A549 (cell line): ENCODE results near the gene TGM6. TPM values are rescaled to one million over a fixed set of nuclear protein-coding genes. Genes with fewer than 3 reads are reported as not detected.
A peak's percentile ranks its signal among the peaks of the same experiment; 100 is the strongest.

Experiments
- ATAC-seq, 2 experiments: fragments of 200-7000 bp in 1 of 2; fragments of >200 bp in 1 of 2; cut with Nextera tagmentation in 1 of 2; cut with Tn5 transposase in 1 of 2; 3 replicates each; pipeline versions ENCODE4 v1.8.0 to v1.9.1; 2018 to 2020; ENCODE audit warnings: mild to moderate bottlenecking in 1 of 2, moderate library complexity in 1 of 2
- CTCF ChIA-PET: fragments of 300-600 bp; sonication (Branson Sonifier 250); formaldehyde crosslinking; extraction: SDS; loops from one replicate; lab custom pipeline; 2021; ENCODE audit warnings: antibody characterized with exemption, inconsistent platforms; lab: Yijun Ruan, JAX
- POLR2A ChIA-PET: fragments of 350-600 bp; formaldehyde crosslinking; extraction: SDS; loops from one replicate; lab custom pipeline; 2021; ENCODE audit warnings: antibody characterized with exemption, inconsistent platforms; lab: Yijun Ruan, JAX
- DNase-seq, 2 experiments: peaks; one replicate each; pipeline versions ENCODE4 v3.0.0 to v3.0.0-alpha.2; 2011 to 2016; ENCODE audit warnings: low read depth in 1 of 2, low spot score in 1 of 2
- FAIRE-seq: peaks from 2 replicates; lab custom pipeline; 2011; peaks lifted over from hg19 to GRCh38; lab: Jason Lieb, UNC
- H3K27ac ChIP-seq, 2 experiments: fragments of >200 bp; sonication (Bioruptor Twin); formaldehyde crosslinking; 3 replicates each; pipeline ENCODE4 v1.5.1; 2016 to 2017
- H3K4me1 ChIP-seq: fragments of >200 bp; sonication (Bioruptor Twin); formaldehyde crosslinking; 3 replicates; pipeline ENCODE4 v1.6.1; 2016
- H3K4me2 ChIP-seq: fragments of >200 bp; sonication (Bioruptor Twin); formaldehyde crosslinking; 3 replicates; pipeline ENCODE4 v1.6.1; 2016
- H3K4me3 ChIP-seq: fragments of >200 bp; sonication (Bioruptor Twin); formaldehyde crosslinking; 3 replicates; pipeline ENCODE4 v1.5.1; 2016
- H3K9me3 ChIP-seq: fragments of >200 bp; sonication (Bioruptor Twin); formaldehyde crosslinking; 3 replicates; pipeline ENCODE4 v1.6.1; 2016
- BCL3 ChIP-seq: fragments of >200 bp; sonication (Bioruptor Twin); formaldehyde crosslinking; IDR thresholded peaks from 3 replicates; pipeline ENCODE4 v1.6.1; 2016
- CBX8 ChIP-seq: fragments of 200-600 bp; sonication (generic); IDR thresholded peaks from 2 replicates; pipeline ENCODE4 v1.6.1; 2016
- CHD2 ChIP-seq: fragments of 150-350 bp; IDR thresholded peaks from 2 replicates; pipeline ENCODE4 v1.6.1; 2014; ENCODE audit warnings: low read length; ENCODE audit not compliant: partially characterized antibody
- CTCF ChIP-seq: fragments of >200 bp; sonication (Bioruptor Twin); formaldehyde crosslinking; IDR thresholded peaks from 3 replicates; pipeline ENCODE4 v1.5.1; 2016
- EHF ChIP-seq: fragments of 250-450 bp; sonication (Bioruptor Pico); IDR thresholded peaks from 2 replicates; pipeline ENCODE4 v1.5.0; 2020; ENCODE audit warnings: mild to moderate bottlenecking
- ESRRA ChIP-seq: fragments of 150-350 bp; IDR thresholded peaks from 2 replicates; pipeline ENCODE4 v1.6.1; 2014; ENCODE audit warnings: mild to moderate bottlenecking, low read length, borderline replicate concordance
- FOSL2 ChIP-seq, 2 experiments: fragments of 450-650 bp in 1 of 2; fragments of >200 bp in 1 of 2; sonication (Bioruptor Twin) in 1 of 2; formaldehyde crosslinking; IDR thresholded peaks; 2 replicates each; pipeline versions ENCODE4 v1.5.0 to v1.6.1; 2016 to 2020; ENCODE audit warnings: mild to moderate bottlenecking in 1 of 2, moderate library complexity in 1 of 2
- FOXS1 ChIP-seq: fragments of 250-450 bp; sonication (Bioruptor Pico); IDR thresholded peaks from 2 replicates; pipeline ENCODE4 v1.5.0; 2020; ENCODE audit warnings: mild to moderate bottlenecking, moderate library complexity
- GATA3 ChIP-seq: IDR thresholded peaks from 2 replicates; pipeline ENCODE4 v1.6.1; 2012; ENCODE audit warnings: borderline replicate concordance
- HES2 ChIP-seq: fragments of >200 bp; sonication (Bioruptor Twin); formaldehyde crosslinking; IDR thresholded peaks from 2 replicates; pipeline ENCODE4 v1.6.1; 2016
- HOXA7 ChIP-seq: fragments of 250-450 bp; sonication (Bioruptor Pico); IDR thresholded peaks from 2 replicates; pipeline ENCODE4 v1.5.0; 2020; ENCODE audit warnings: mild to moderate bottlenecking, moderate library complexity
- HOXB5 ChIP-seq: fragments of 250-450 bp; sonication (Bioruptor Pico); IDR thresholded peaks from 2 replicates; pipeline ENCODE4 v1.5.0; 2020; ENCODE audit warnings: mild to moderate bottlenecking, moderate library complexity
- JUN ChIP-seq, 2 experiments: fragments of >200 bp; sonication (Bioruptor Twin); formaldehyde crosslinking; IDR thresholded peaks; 2 replicates in 1 of 2; 3 replicates in 1 of 2; pipeline ENCODE4 v1.6.1; 2016 to 2017
- JUNB ChIP-seq: fragments of >200 bp; sonication (Bioruptor Twin); formaldehyde crosslinking; IDR thresholded peaks from 2 replicates; pipeline ENCODE4 v1.6.1; 2016
- KDM1A ChIP-seq: fragments of 200-600 bp; sonication (generic); IDR thresholded peaks from 2 replicates; pipeline ENCODE4 v1.6.1; 2016; ENCODE audit warnings: low read depth, mild to moderate bottlenecking
- MAX ChIP-seq: IDR thresholded peaks from 2 replicates; pipeline ENCODE4 v1.6.1; 2012
- NFE2L2 ChIP-seq: fragments of 150-350 bp; conservative IDR thresholded peaks from 2 replicates; pipeline ENCODE4 v1.6.1; 2014; ENCODE audit warnings: low read length
- RAD21 ChIP-seq, 2 experiments: fragments of >200 bp in 1 of 2; sonication (Bioruptor Twin) in 1 of 2; formaldehyde crosslinking in 1 of 2; IDR thresholded peaks in 1 of 2; conservative IDR thresholded peaks in 1 of 2; 2 replicates in 1 of 2; 3 replicates in 1 of 2; pipeline ENCODE4 v1.6.1; 2012 to 2018; ENCODE audit warnings: inconsistent platforms in 1 of 2
- RNF2 ChIP-seq: fragments of 200-600 bp; sonication (generic); IDR thresholded peaks from 2 replicates; pipeline ENCODE4 v1.6.1; 2016; ENCODE audit warnings: low read depth, mild to moderate bottlenecking, antibody characterized with exemption, moderate library complexity, borderline replicate concordance
- SMC3 ChIP-seq: fragments of >200 bp; sonication (Bioruptor Twin); formaldehyde crosslinking; IDR thresholded peaks from 3 replicates; pipeline ENCODE4 v1.6.1; 2018; ENCODE audit warnings: inconsistent platforms
- USF2 ChIP-seq: fragments of 450-650 bp; IDR thresholded peaks from 2 replicates; pipeline ENCODE4 v1.6.1; 2014; ENCODE audit warnings: antibody characterized with exemption
- ZC3H11A ChIP-seq: fragments of 450-650 bp; IDR thresholded peaks from 2 replicates; pipeline ENCODE4 v1.6.1; 2014; ENCODE audit warnings: antibody characterized with exemption, mild to moderate bottlenecking
- ZSCAN20 ChIP-seq: fragments of 250-450 bp; sonication (Bioruptor Pico); IDR thresholded peaks from 2 replicates; pipeline ENCODE4 v1.8.0; 2022; ENCODE audit warnings: mild to moderate bottlenecking, moderate library complexity
- WGBS: methylation state at CpG from one replicate; pipeline ENCODE4 v1.1.6; 2017; ENCODE audit errors: missing lambda C conversion rate; 5-methylcytosine and 5-hydroxymethylcytosine counted together
- polyA plus RNA-seq, 4 experiments: library from polyadenylated mRNA; depleted of rRNA in 3 of 4; stranded (reverse); fragments of >200 nt; fragmentation: RNase III in 1 of 4; extraction: RNeasy Plus Mini Kit Qiagen cat#74134 plus additional on column Dnase treatment in 1 of 4; gene quantifications; 2 replicates in 3 of 4; 3 replicates in 1 of 4; pipeline ENCODE4 v1.2.3, GENCODE V29; 2011 to 2017

Gene TGM6
- polyA plus RNA-seq, 2 of the 4 experiments (the other 2 are of a cell fraction), result not detected

GRCh38 chr20:2417213-2417541 is 36.5 kb downstream of the TGM6 start:
- POLR2A ChIA-PET, result no interaction called here
- H3K4me2 ChIP-seq, result no peak overlapping the region
- no peak for ATAC-seq
- H3K4me1 ChIP-seq, result no peaks in the 10 kb centered on the region
- CTCF ChIA-PET, result interaction anchor here (0.9 to 1.0 kb wide), 2 partner anchors 13 to 34 kb away, joined by 4 read pairs; no protein-coding TSS in a partner anchor
- no peak overlapping the region for H3K27ac ChIP-seq
- H3K4me3 ChIP-seq, result no peak overlapping the region
- no peak for TF ChIP-seq FOXS1 (CRISPR knock-in tag)
- no peak for TF ChIP-seq MAX
- no peak for TF ChIP-seq HES2
- TF ChIP-seq ESRRA, result no peak
- no peak for TF ChIP-seq HOXB5
- TF ChIP-seq BCL3, result no peak
- H3K9me3 ChIP-seq, result no peaks in the 10 kb centered on the region
- FAIRE-seq, result no peak
- 53% methylated on average over 10 of the region's 14 CpGs for WGBS
- no peak for DNase-seq

GRCh38 chr20:2418388-2418787 is 37.7 kb downstream of the TGM6 start:
- H3K4me2 ChIP-seq, result no peak overlapping the region
- WGBS, result 0% methylated on average over 2 of the region's 2 CpGs
- no peaks in the 10 kb centered on the region for H3K4me1 ChIP-seq
- ATAC-seq, result no peak
- TF ChIP-seq ZC3H11A, result no peak
- TF ChIP-seq CTCF, result no peak
- TF ChIP-seq ZSCAN20 (CRISPR knock-in tag), result no peak
- no peak for DNase-seq
- H3K4me3 ChIP-seq, result no peak overlapping the region
- no peak for FAIRE-seq
- H3K27ac ChIP-seq, result no peak overlapping the region
- ChIA-PET CTCF (interaction anchor here (1.0 to 4.7 kb wide), 2 partner anchors 8 to 33 kb away, joined by 5 to 24 read pairs; no protein-coding TSS in a partner anchor), POLR2A (no interaction called here)
- H3K9me3 ChIP-seq, result no peaks in the 10 kb centered on the region

DNA sequence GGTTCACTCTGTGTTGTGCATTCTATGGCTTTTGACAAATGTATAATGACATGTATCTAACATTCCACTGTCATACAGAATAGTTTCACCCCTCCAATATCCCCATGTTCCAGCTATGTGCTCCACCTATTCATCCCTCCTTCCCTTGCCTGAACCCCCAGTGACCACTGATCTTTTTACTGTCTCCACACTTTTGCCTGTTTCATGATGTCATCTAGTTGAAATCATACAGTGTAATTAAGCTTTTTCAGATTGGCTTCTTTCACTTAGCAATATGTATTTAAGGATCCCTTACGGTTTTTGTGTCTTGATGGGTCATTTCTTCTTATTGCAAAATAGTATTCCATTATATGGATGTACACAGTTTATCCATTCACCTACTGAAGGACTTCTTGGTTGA is 39.8 kb downstream of the TGM6 start:
- 5% methylated on average over 1 of the region's 1 CpG for WGBS
- H3K4me3 ChIP-seq, result no peak overlapping the region
- H3K27ac ChIP-seq, result no peak overlapping the region
- CTCF ChIA-PET, result interaction anchor here (0.6 to 4.7 kb wide), 9 partner anchors 9 to 414 kb away, joined by 3 to 24 read pairs (median 4); no protein-coding TSS in a partner anchor
- H3K9me3 ChIP-seq, result no peaks in the 10 kb centered on the region
- POLR2A ChIA-PET, result no interaction called here
- ATAC-seq (no peak), DNase-seq (no peak), FAIRE-seq (peak; percentile 92)
- no peaks in the 10 kb centered on the region for H3K4me1 ChIP-seq
- TF ChIP-seq RNF2 (no peak), GATA3 (no peak), JUN (IDR thresholded peaks at IDR 0.05) (no peak), SMC3 (no peak), RAD21 (conservative IDR thresholded peaks at IDR 0.05 in 1 of 2, IDR thresholded peaks at IDR 0.05 in 1 of 2) (no peak), USF2 (no peak), CHD2 (no peak), KDM1A (no peak), EHF (CRISPR knock-in tag) (no peak), CBX8 (no peak), HOXA7 (CRISPR knock-in tag) (no peak), FOSL2 (IDR thresholded peaks at IDR 0.05) (no peak), FOSL2 (CRISPR knock-in tag; IDR thresholded peaks at IDR 0.05) (no peak), CTCF (no peak), HES2 (no peak), FOXS1 (CRISPR knock-in tag) (no peak), ESRRA (no peak), NFE2L2 (no peak), JUNB (no peak)
- no peak overlapping the region for H3K4me2 ChIP-seq
